ENCODE results near the gene C10orf120. TPM values are rescaled to one million over a fixed set of nuclear protein-coding genes. Genes with fewer than 3 reads are reported as not detected.

Gene C10orf120
- total RNA-seq, 4 donors from 2014 or later, result not detected

- no peak overlapping the region for H3K27ac ChIP-seq
- H3K36me3 ChIP-seq, result no peaks in the 10 kb centered on the region
- no peaks in the 10 kb centered on the region for H3K27me3 ChIP-seq
- no peaks in the 10 kb centered on the region for H3K9me3 ChIP-seq
- no peak overlapping the region for H3K4me3 ChIP-seq
- peak in 2 of 3 donors; percentile 62 to 66 for DNase-seq
- H3K4me1 ChIP-seq, result no peaks in the 10 kb centered on the region
- TF ChIP-seq POLR2A (IDR thresholded peaks at IDR 0.05), result no peak
- TF ChIP-seq CTCF (IDR thresholded peaks at IDR 0.05), result no peak
Observed at GRCh38 chr10:122727426-122727825, 27.8 kb upstream of the C10orf120 start.

GRCh38 chr10:122725768-122726167 lies 26.1 kb upstream of the C10orf120 start:
- DNase-seq, result no peak
- TF ChIP-seq CTCF (IDR thresholded peaks at IDR 0.05) (peak in 1 of 6 experiments; percentile 7), POLR2A (IDR thresholded peaks at IDR 0.05) (no peak)
- no peak overlapping the region for H3K27ac ChIP-seq
- no peaks in the 10 kb centered on the region for H3K4me1 ChIP-seq
- H3K9me3 ChIP-seq, result no peaks in the 10 kb centered on the region
- H3K4me3 ChIP-seq, result no peak overlapping the region
- no peaks in the 10 kb centered on the region for H3K27me3 ChIP-seq
- no peaks in the 10 kb centered on the region for H3K36me3 ChIP-seq

GRCh38 chr10:122725006-122725405 lies 25.4 kb upstream of the C10orf120 start:
- Histone ChIP-seq H3K27me3 (no peaks in the 10 kb centered on the region), H3K36me3 (no peaks in the 10 kb centered on the region), H3K4me3 (no peak overlapping the region), H3K27ac (no peak overlapping the region), H3K4me1 (no peaks in the 10 kb centered on the region), H3K9me3 (no peaks in the 10 kb centered on the region)
- DNase-seq, result no peak
- TF ChIP-seq CTCF (IDR thresholded peaks at IDR 0.05), result no peak
- no peak for TF ChIP-seq POLR2A (IDR thresholded peaks at IDR 0.05)

- no peak for DNase-seq
- TF ChIP-seq POLR2A (IDR thresholded peaks at IDR 0.05) (no peak), CTCF (IDR thresholded peaks at IDR 0.05) (no peak)
- Histone ChIP-seq H3K27ac (no peak overlapping the region), H3K27me3 (no peaks in the 10 kb centered on the region), H3K4me1 (no peaks in the 10 kb centered on the region), H3K4me3 (no peak overlapping the region), H3K9me3 (no peaks in the 10 kb centered on the region), H3K36me3 (no peaks in the 10 kb centered on the region)
Observed at GRCh38 chr10:122721111-122721510, 21.5 kb upstream of the C10orf120 start.

- H3K27ac ChIP-seq, result no peak overlapping the region
- H3K4me1 ChIP-seq, result no peaks in the 10 kb centered on the region
- DNase-seq, result no peak
- H3K9me3 ChIP-seq, result no peaks in the 10 kb centered on the region
- no peaks in the 10 kb centered on the region for H3K36me3 ChIP-seq
- H3K27me3 ChIP-seq, result no peaks in the 10 kb centered on the region
- no peak for TF ChIP-seq CTCF (IDR thresholded peaks at IDR 0.05)
- no peak overlapping the region for H3K4me3 ChIP-seq
Observed at GRCh38 chr10:122716025-122716424, 16.4 kb upstream of the C10orf120 start.

- no peaks in the 10 kb centered on the region for H3K9me3 ChIP-seq
- TF ChIP-seq CTCF (IDR thresholded peaks at IDR 0.05) (no peak), POLR2A (IDR thresholded peaks at IDR 0.05) (no peak)
- H3K36me3 ChIP-seq, result no peaks in the 10 kb centered on the region
- no peaks in the 10 kb centered on the region for H3K27me3 ChIP-seq
- no peak overlapping the region for H3K4me3 ChIP-seq
- H3K4me1 ChIP-seq, result no peaks in the 10 kb centered on the region
- no peak overlapping the region for H3K27ac ChIP-seq
- DNase-seq, result no peak
Observed at GRCh38 chr10:122715576-122715975, 15.9 kb upstream of the C10orf120 start.

Measured in Peyer's patch (tissue), 4 donors.